H1 (cell line): Measurements from ENCODE around the gene PRKAG1. TPM values are rescaled to one million over a fixed set of nuclear protein-coding genes. Genes with fewer than 3 reads are reported as not detected.

Source experiments
- CTCF ChIA-PET: fragments of 300-600 bp; sonication (Branson Sonifier 250); formaldehyde crosslinking; loops from one replicate; lab custom pipeline; 2021; ENCODE audit not compliant: partially characterized antibody; lab: Charles Lee
- POLR2A ChIA-PET: fragments of 300-600 bp; sonication (Branson Sonifier 250); formaldehyde crosslinking; loops from one replicate; lab custom pipeline; 2021; ENCODE audit warnings: inconsistent platforms; ENCODE audit not compliant: partially characterized antibody; lab: Charles Lee
- DNase-seq, 2 experiments: peaks; one replicate each; pipeline versions ENCODE4 v3.0.0 to v3.0.0-alpha.2; 2010 to 2022; ENCODE audit warnings: low spot score in 2 of 2, low read depth in 1 of 2, mixed read lengths in 1 of 2
- FAIRE-seq: peaks from 2 replicates; lab custom pipeline; 2011; peaks lifted over from hg19 to GRCh38; lab: Jason Lieb, UNC
- H2AFZ ChIP-seq: 2 replicates; pipeline ENCODE4 v1.8.1; 2012; ENCODE audit warnings: low read length, inconsistent platforms
- H2AK5ac ChIP-seq: 2 replicates; pipeline ENCODE4 v1.6.1; 2013; ENCODE audit warnings: low read depth, low read length
- H2BK120ac ChIP-seq: replicated peaks from 2 replicates; pipeline ENCODE3; 2013; ENCODE audit warnings: low read depth, low read length, inconsistent platforms
- H2BK12ac ChIP-seq: 2 replicates; pipeline ENCODE4 v1.6.1; 2013; ENCODE audit warnings: low read depth, low read length
- H2BK15ac ChIP-seq: 2 replicates; pipeline ENCODE4 v1.6.1; 2013; ENCODE audit warnings: low read length
- H2BK20ac ChIP-seq: 2 replicates; pipeline ENCODE4 v1.6.1; 2013; ENCODE audit warnings: low read length
- H2BK5ac ChIP-seq: 2 replicates; pipeline ENCODE4 v1.6.1; 2013; ENCODE audit warnings: low read depth, low read length
- H3K14ac ChIP-seq: 2 replicates; pipeline ENCODE4 v1.6.1; 2013; ENCODE audit warnings: inconsistent platforms; ENCODE audit not compliant: insufficient read length
- H3K18ac ChIP-seq: 2 replicates; pipeline ENCODE4 v1.6.1; 2013; ENCODE audit warnings: low read length; ENCODE audit errors: extremely low read depth
- H3K23ac ChIP-seq: 2 replicates; pipeline ENCODE4 v1.6.1; 2013; ENCODE audit warnings: inconsistent platforms; ENCODE audit not compliant: insufficient read length
- H3K23me2 ChIP-seq: 2 replicates; pipeline ENCODE4 v1.6.1; 2013; ENCODE audit warnings: low read depth, low read length
- H3K27ac ChIP-seq: 2 replicates; pipeline ENCODE4 v1.6.1; 2011; ENCODE audit warnings: low read depth, low read length, inconsistent platforms
- H3K27me3 ChIP-seq, 4 experiments: replicated peaks in 1 of 4; 1 replicate in 1 of 4; 2 replicates in 3 of 4; pipeline versions ENCODE4 v1.6.1 to v1.8.1; 2011 to 2013; ENCODE audit warnings: low read length in 3 of 4, mild to moderate bottlenecking in 3 of 4, inconsistent platforms in 2 of 4, mixed read lengths in 2 of 4, moderate library complexity in 1 of 4; ENCODE audit not compliant: control insufficient read depth in 3 of 4, insufficient read depth in 3 of 4; ENCODE audit errors: extremely low read depth in 1 of 4
- H3K36me3 ChIP-seq, 4 experiments: 2 replicates each; pipeline versions ENCODE4 v1.6.1 to v1.8.1; 2011 to 2013; ENCODE audit warnings: mild to moderate bottlenecking in 4 of 4, low read length in 3 of 4, moderate library complexity in 2 of 4, control low read depth in 1 of 4, inconsistent platforms in 1 of 4; ENCODE audit not compliant: insufficient read depth in 4 of 4, control insufficient read depth in 2 of 4
- H3K4ac ChIP-seq: replicated peaks from 2 replicates; pipeline ENCODE3; 2013; ENCODE audit warnings: low read length, low read depth, mixed read lengths, inconsistent platforms; ENCODE audit not compliant: insufficient read length
- H3K4me1 ChIP-seq, 4 experiments: replicated peaks in 1 of 4; 1 replicate in 1 of 4; 2 replicates in 3 of 4; pipeline versions ENCODE4 v1.6.1 to v1.8.1; 2011 to 2013; ENCODE audit warnings: low read length in 3 of 4, inconsistent platforms in 2 of 4, mixed read lengths in 1 of 4; ENCODE audit not compliant: insufficient read depth in 4 of 4, control insufficient read depth in 3 of 4
- H3K4me2 ChIP-seq, 2 experiments: 2 replicates each; pipeline versions ENCODE4 v1.6.1 to v1.8.1; 2011 to 2013; ENCODE audit warnings: low read depth in 2 of 2, low read length in 2 of 2, control low read depth in 1 of 2, inconsistent platforms in 1 of 2, mild to moderate bottlenecking in 1 of 2; ENCODE audit not compliant: insufficient read depth in 1 of 2
- H3K4me3 ChIP-seq, 4 experiments: fragments of 200-600, 300-600 bp in 1 of 4; sonication (generic), shearing (Covaris generic), sonication (Bioruptor Twin) in 1 of 4; 2 replicates each; pipeline versions ENCODE4 v1.5.1 to v1.8.1; 2011 to 2016; ENCODE audit warnings: low read length in 4 of 4, low read depth in 3 of 4, control low read depth in 2 of 4, inconsistent platforms in 2 of 4, mild to moderate bottlenecking in 2 of 4, mixed read lengths in 1 of 4, moderate library complexity in 1 of 4; ENCODE audit not compliant: insufficient read depth in 2 of 4; ENCODE audit errors: extremely low read depth in 1 of 4
- H3K56ac ChIP-seq: replicated peaks from 2 replicates; pipeline ENCODE3; 2013; ENCODE audit warnings: low read depth, mild to moderate bottlenecking, mixed read lengths, low read length, inconsistent platforms; ENCODE audit not compliant: insufficient read length
- H3K79me1 ChIP-seq: 2 replicates; pipeline ENCODE4 v1.6.1; 2013; ENCODE audit warnings: low read depth, low read length, control low read depth
- H3K79me2 ChIP-seq, 2 experiments: 2 replicates each; pipeline versions ENCODE4 v1.6.1 to v1.8.1; 2012 to 2013; ENCODE audit warnings: low read length in 2 of 2, mild to moderate bottlenecking in 2 of 2, inconsistent platforms in 1 of 2; ENCODE audit not compliant: insufficient read depth in 2 of 2, control insufficient read depth in 1 of 2
- H3K9ac ChIP-seq, 4 experiments: replicated peaks in 1 of 4; 1 replicate in 1 of 4; 2 replicates in 3 of 4; pipeline versions ENCODE4 v1.6.1 to v1.8.1; 2011 to 2013; ENCODE audit warnings: low read depth in 3 of 4, low read length in 3 of 4, control low read depth in 2 of 4, mild to moderate bottlenecking in 2 of 4, moderate library complexity in 2 of 4, inconsistent platforms in 1 of 4; ENCODE audit errors: extremely low read depth in 1 of 4
- H3K9me3 ChIP-seq, 2 experiments: 2 replicates each; pipeline versions ENCODE4 v1.6.1 to v1.8.1; 2012 to 2013; ENCODE audit warnings: mild to moderate bottlenecking in 2 of 2, moderate library complexity in 2 of 2, control low read depth in 1 of 2, inconsistent platforms in 1 of 2, low read depth in 1 of 2, low read length in 1 of 2, mixed read lengths in 1 of 2; ENCODE audit not compliant: insufficient read depth in 2 of 2
- H4K20me1 ChIP-seq, 2 experiments: replicated peaks in 1 of 2; 2 replicates each; pipeline versions ENCODE3 to v1.8.1; 2011 to 2013; ENCODE audit warnings: inconsistent platforms in 2 of 2, low read length in 2 of 2, mild to moderate bottlenecking in 1 of 2; ENCODE audit not compliant: insufficient read depth in 2 of 2, control insufficient read depth in 1 of 2
- H4K5ac ChIP-seq: 2 replicates; pipeline ENCODE4 v1.6.1; 2013; ENCODE audit warnings: low read length, low read depth, mixed read lengths, inconsistent platforms; ENCODE audit not compliant: insufficient read length
- H4K8ac ChIP-seq: 2 replicates; pipeline ENCODE4 v1.8.0; 2013; ENCODE audit warnings: mild to moderate bottlenecking, moderate library complexity, low read length, inconsistent platforms; ENCODE audit not compliant: insufficient read depth; ENCODE audit errors: extremely low read depth
- H4K91ac ChIP-seq: replicated peaks from 2 replicates; pipeline ENCODE3; 2013; ENCODE audit warnings: low read length, mixed read lengths, inconsistent platforms; ENCODE audit not compliant: insufficient read length
- BCL11A ChIP-seq, 2 experiments: IDR thresholded peaks; one replicate each; pipeline ENCODE4 v1.6.1; 2011; ENCODE audit warnings: low read depth in 2 of 2, low read length in 2 of 2, mild to moderate bottlenecking in 2 of 2
- CTBP2 ChIP-seq: IDR thresholded peaks from 2 replicates; pipeline ENCODE4 v1.7.0; 2011; ENCODE audit warnings: borderline replicate concordance, mild to moderate bottlenecking, moderate library complexity, mixed read lengths, low read length; ENCODE audit not compliant: insufficient read depth, insufficient read length
- MAFK ChIP-seq: IDR thresholded peaks from 2 replicates; pipeline ENCODE4 v1.6.1; 2012; ENCODE audit warnings: low read depth, mild to moderate bottlenecking, improper control_type of control experiment, low read length
- WGBS, 2 experiments: shearing (Covaris generic) in 1 of 2; methylation state at CpG; one replicate each; pipeline versions ENCODE4 v1.1.6 to v1.1.7; 2013 to 2015; ENCODE audit warnings: low lambda C conversion rate in 2 of 2, mixed read lengths in 2 of 2, inconsistent platforms in 1 of 2, low coverage in 1 of 2, missing lambda C conversion rate in 1 of 2; ENCODE audit not compliant: insufficient replicate concordance in 2 of 2, insufficient coverage in 1 of 2, insufficient read length in 1 of 2; ENCODE audit errors: extremely low coverage in 1 of 2, missing lambda C conversion rate in 1 of 2; 5-methylcytosine and 5-hydroxymethylcytosine counted together
- polyA plus RNA-seq, 7 experiments: library from polyadenylated mRNA; depleted of rRNA in 3 of 7; stranded (reverse) in 5 of 7; unstranded in 2 of 7; fragments of >200 nt in 5 of 7; fragments of 200-250 nt in 2 of 7; gene quantifications; 1 replicate in 5 of 7; 2 replicates in 1 of 7; 4 replicates in 1 of 7; pipeline versions ENCODE4 v1.2.1 to v1.2.3, GENCODE V29; 2011 to 2013; ENCODE audit warnings: missing spikeins in 2 of 7, mixed read lengths in 2 of 7
- total RNA-seq: library from RNA; stranded (reverse); fragmentation: NEBNext Ultra II Directional; extraction: Animal tissue kit (Norgen Biotek cat#: 25700); gene quantifications from 2 replicates; pipeline ENCODE4 v1.2.1, GENCODE V29; 2021

Gene PRKAG1
- total and polyA plus RNA-seq, 2 of the 8 experiments (the other 6 are each of a cell fraction or from before 2014, with no cell fraction given), result 38.6 to 57.5 TPM

- no peak overlapping the region for H2BK5ac ChIP-seq
- H2AK5ac ChIP-seq, result no peak overlapping the region
- peaks cover 9 to 37% (median 13%) of the 10 kb centered on the region in 4 experiments for H3K4me1 ChIP-seq
- peak overlapping the region; percentile 85 to 97 (median 96); a peak in 7 of 8 replicates for H3K4me3 ChIP-seq
- no peak overlapping the region for H4K8ac ChIP-seq
- H2AFZ ChIP-seq, result no peak overlapping the region
- peaks cover 14 to 23% (median 22%) of the 10 kb centered on the region in 4 experiments for H3K36me3 ChIP-seq
- H3K27me3 ChIP-seq, result no peaks in the 10 kb centered on the region
- peak overlapping the region in 1 of 4 experiments; percentile 6; a peak in 1 of 7 replicates for H3K9ac ChIP-seq
- ChIA-PET POLR2A (interaction anchor here (1.0 to 5.6 kb wide), 10 partner anchors 12 to 201 kb away, joined by 3 to 47 read pairs (median 6); partner anchors contain the start of genes DDN, RHEBL1 and TUBA1B), CTCF (interaction anchor here (0.9 to 2.7 kb wide), 5 partner anchors 14 to 70 kb away, joined by 3 to 16 read pairs (median 10); partner anchors contain the start of gene DHH)
- H4K91ac ChIP-seq, result no peak overlapping the region
- H3K4ac ChIP-seq, result no peak overlapping the region
- peaks cover 42 to 56% of the 10 kb centered on the region in 2 experiments for H4K20me1 ChIP-seq
- 69% methylated on average over 4 of the region's 4 CpGs; no CpG with 5 or more reads in 1 of the 2 experiments for WGBS, 2 experiments
- peaks cover 15% of the 10 kb centered on the region for H3K23me2 ChIP-seq
- FAIRE-seq (no peak), DNase-seq (no peak)
- no peak overlapping the region for H3K18ac ChIP-seq
- no peaks in the 10 kb centered on the region for H3K9me3 ChIP-seq
- H3K27ac ChIP-seq, result no peak overlapping the region
- H2BK20ac ChIP-seq, result no peak overlapping the region
- H3K56ac ChIP-seq, result no peak overlapping the region
- no peak overlapping the region for H4K5ac ChIP-seq
- H3K4me2 ChIP-seq, result peak overlapping the region; percentile 81 to 98
- no peak overlapping the region for H2BK15ac ChIP-seq
- peaks cover 33% of the 10 kb centered on the region for H3K79me1 ChIP-seq
- H2BK12ac ChIP-seq, result no peak overlapping the region
- H3K14ac ChIP-seq, result no peak overlapping the region
- peaks cover 51 to 68% of the 10 kb centered on the region in 2 experiments for H3K79me2 ChIP-seq
- H3K23ac ChIP-seq, result no peak overlapping the region
- no peak overlapping the region for H2BK120ac ChIP-seq
- TF ChIP-seq CTBP2, result no peak
- TF ChIP-seq BCL11A (IDR thresholded peaks at IDR 0.05; ENCODE audit: low read depth in 2 of 2, low read length in 2 of 2), result no peak
- no peak for TF ChIP-seq MAFK
These were observed 39.3 kb upstream of the PRKAG1 start for GRCh38 chr12:49057888-49058287.
